ENCODE results near the gene BMPR1A.

DNA sequence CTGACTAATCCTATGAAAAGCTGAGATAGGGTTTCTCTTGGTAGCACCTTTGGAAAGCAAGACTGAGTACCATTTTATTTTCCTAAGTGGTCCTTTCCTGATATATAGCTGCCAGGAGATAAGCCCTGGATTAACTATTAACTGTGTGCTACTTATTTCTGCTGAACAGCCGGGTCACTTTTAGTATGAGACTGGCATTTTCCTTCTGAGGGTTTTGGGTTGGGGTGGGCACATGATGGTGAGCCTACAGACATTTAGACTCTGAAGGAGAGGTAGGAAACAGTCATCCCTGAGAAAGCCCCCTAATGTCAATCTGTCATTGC is 29.8 kb upstream of the BMPR1A start:
- TF ChIP-seq, protein P1, sequence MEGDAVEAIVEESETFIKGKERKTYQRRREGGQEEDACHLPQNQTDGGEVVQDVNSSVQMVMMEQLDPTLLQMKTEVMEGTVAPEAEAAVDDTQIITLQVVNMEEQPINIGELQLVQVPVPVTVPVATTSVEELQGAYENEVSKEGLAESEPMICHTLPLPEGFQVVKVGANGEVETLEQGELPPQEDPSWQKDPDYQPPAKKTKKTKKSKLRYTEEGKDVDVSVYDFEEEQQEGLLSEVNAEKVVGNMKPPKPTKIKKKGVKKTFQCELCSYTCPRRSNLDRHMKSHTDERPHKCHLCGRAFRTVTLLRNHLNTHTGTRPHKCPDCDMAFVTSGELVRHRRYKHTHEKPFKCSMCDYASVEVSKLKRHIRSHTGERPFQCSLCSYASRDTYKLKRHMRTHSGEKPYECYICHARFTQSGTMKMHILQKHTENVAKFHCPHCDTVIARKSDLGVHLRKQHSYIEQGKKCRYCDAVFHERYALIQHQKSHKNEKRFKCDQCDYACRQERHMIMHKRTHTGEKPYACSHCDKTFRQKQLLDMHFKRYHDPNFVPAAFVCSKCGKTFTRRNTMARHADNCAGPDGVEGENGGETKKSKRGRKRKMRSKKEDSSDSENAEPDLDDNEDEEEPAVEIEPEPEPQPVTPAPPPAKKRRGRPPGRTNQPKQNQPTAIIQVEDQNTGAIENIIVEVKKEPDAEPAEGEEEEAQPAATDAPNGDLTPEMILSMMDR (IDR thresholded peaks at IDR 0.05; ENCODE audit: insufficient read depth, low read length): no peak
- TF ChIP-seq POLR2AphosphoS5 (IDR thresholded peaks at IDR 0.05; ENCODE audit: low read depth): no peak
- TF ChIP-seq, protein P2, sequence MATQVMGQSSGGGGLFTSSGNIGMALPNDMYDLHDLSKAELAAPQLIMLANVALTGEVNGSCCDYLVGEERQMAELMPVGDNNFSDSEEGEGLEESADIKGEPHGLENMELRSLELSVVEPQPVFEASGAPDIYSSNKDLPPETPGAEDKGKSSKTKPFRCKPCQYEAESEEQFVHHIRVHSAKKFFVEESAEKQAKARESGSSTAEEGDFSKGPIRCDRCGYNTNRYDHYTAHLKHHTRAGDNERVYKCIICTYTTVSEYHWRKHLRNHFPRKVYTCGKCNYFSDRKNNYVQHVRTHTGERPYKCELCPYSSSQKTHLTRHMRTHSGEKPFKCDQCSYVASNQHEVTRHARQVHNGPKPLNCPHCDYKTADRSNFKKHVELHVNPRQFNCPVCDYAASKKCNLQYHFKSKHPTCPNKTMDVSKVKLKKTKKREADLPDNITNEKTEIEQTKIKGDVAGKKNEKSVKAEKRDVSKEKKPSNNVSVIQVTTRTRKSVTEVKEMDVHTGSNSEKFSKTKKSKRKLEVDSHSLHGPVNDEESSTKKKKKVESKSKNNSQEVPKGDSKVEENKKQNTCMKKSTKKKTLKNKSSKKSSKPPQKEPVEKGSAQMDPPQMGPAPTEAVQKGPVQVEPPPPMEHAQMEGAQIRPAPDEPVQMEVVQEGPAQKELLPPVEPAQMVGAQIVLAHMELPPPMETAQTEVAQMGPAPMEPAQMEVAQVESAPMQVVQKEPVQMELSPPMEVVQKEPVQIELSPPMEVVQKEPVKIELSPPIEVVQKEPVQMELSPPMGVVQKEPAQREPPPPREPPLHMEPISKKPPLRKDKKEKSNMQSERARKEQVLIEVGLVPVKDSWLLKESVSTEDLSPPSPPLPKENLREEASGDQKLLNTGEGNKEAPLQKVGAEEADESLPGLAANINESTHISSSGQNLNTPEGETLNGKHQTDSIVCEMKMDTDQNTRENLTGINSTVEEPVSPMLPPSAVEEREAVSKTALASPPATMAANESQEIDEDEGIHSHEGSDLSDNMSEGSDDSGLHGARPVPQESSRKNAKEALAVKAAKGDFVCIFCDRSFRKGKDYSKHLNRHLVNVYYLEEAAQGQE (IDR thresholded peaks at IDR 0.05; ENCODE audit: insufficient replicate concordance, low read depth): no peak
- no peak for TF ChIP-seq GABPA (IDR thresholded peaks at IDR 0.05; ENCODE audit: low read depth)
- TF ChIP-seq SPI1 (IDR thresholded peaks at IDR 0.05; ENCODE audit: borderline replicate concordance, low read depth): no peak
